K562 (cell line): ENCODE data around the gene LRRC75A. TPM values are rescaled to one million over a fixed set of nuclear protein-coding genes. Genes with fewer than 3 reads are reported as not detected.
A peak's percentile ranks its signal among the peaks of the same experiment; 100 is the strongest.

Source experiments
- ATAC-seq: fragments of 200-7000 bp; cut with Tn5 transposase; 3 replicates; pipeline ENCODE4 v1.9.1; 2020; ENCODE audit warnings: moderate library complexity
- BruUV-seq: library from RNA; stranded (reverse); fragments of 400-500 nt; replicated peaks from 2 replicates; lab custom pipeline; 2021; lab: Mats Ljungman, UMichigan
- CTCF ChIA-PET: fragments of 300-600 bp; formaldehyde crosslinking; extraction: SDS; loops from one replicate; lab custom pipeline; 2021; ENCODE audit warnings: low intra/inter-chr PET ratio; lab: Yijun Ruan, JAX
- POLR2A ChIA-PET: fragments of 300-600, 350-650 bp; sonication (Branson Sonifier 250); formaldehyde crosslinking; extraction: SDS; loops from one replicate; lab custom pipeline; 2021; ENCODE audit warnings: antibody characterized with exemption, inconsistent platforms; lab: Yijun Ruan, JAX
- DNase-seq, 4 experiments: peaks; one replicate each; pipeline versions ENCODE4 v3.0.0 to v3.0.0-alpha.2; 2011 to 2018; ENCODE audit warnings: low spot score in 3 of 4, mixed read lengths in 3 of 4; ENCODE audit errors: extremely low read depth in 1 of 4
- FAIRE-seq: peaks from 2 replicates; lab custom pipeline; 2011; peaks lifted over from hg19 to GRCh38; lab: Jason Lieb, UNC
- H2AFZ ChIP-seq: 2 replicates; pipeline ENCODE4 v1.6.0; 2011; ENCODE audit warnings: low read depth, low read length, control low read depth, inconsistent platforms
- H3K27ac ChIP-seq: fragments of 200-600 bp; 3 replicates; pipeline ENCODE4 v1.8.0; 2011; ENCODE audit warnings: low read depth, mild to moderate bottlenecking, control low read depth, inconsistent platforms, low read length, moderate library complexity, mixed read lengths; ENCODE audit errors: extremely low read depth
- H3K27me3 ChIP-seq, 2 experiments: fragments of 300-600 bp in 1 of 2; 2 replicates in 1 of 2; 3 replicates in 1 of 2; pipeline versions ENCODE4 v1.6.0 to v1.8.0; 2011; ENCODE audit warnings: inconsistent platforms in 2 of 2, low read length in 2 of 2, mild to moderate bottlenecking in 1 of 2, mixed read lengths in 1 of 2, moderate library complexity in 1 of 2; ENCODE audit not compliant: control insufficient read depth in 2 of 2, insufficient read depth in 2 of 2
- H3K36me3 ChIP-seq: fragments of 300-600 bp; 3 replicates; pipeline ENCODE4 v1.8.0; 2011; ENCODE audit warnings: mild to moderate bottlenecking, low read length, inconsistent platforms; ENCODE audit not compliant: control insufficient read depth, insufficient read depth
- H3K4me1 ChIP-seq, 2 experiments: fragments of 200-600 bp in 1 of 2; replicated peaks in 1 of 2; 2 replicates in 1 of 2; 3 replicates in 1 of 2; pipeline versions ENCODE4 v1.5.1 to v1.8.0; 2011; ENCODE audit warnings: inconsistent platforms in 2 of 2, low read length in 2 of 2, mild to moderate bottlenecking in 1 of 2, mixed read lengths in 1 of 2, moderate library complexity in 1 of 2; ENCODE audit not compliant: control insufficient read depth in 2 of 2, insufficient read depth in 2 of 2
- H3K4me2 ChIP-seq: 2 replicates; pipeline ENCODE4 v1.6.1; 2011; ENCODE audit warnings: low read length, control low read depth, inconsistent platforms, mixed read lengths; ENCODE audit not compliant: insufficient read depth
- H3K4me3 ChIP-seq: fragments of 200-600 bp; sonication (generic), shearing (Covaris generic); 2 replicates; pipeline ENCODE4 v1.5.1; 2016; ENCODE audit warnings: control low read depth, inconsistent platforms
- H3K79me2 ChIP-seq: fragments of 200-600 bp; 3 replicates; pipeline ENCODE4 v1.8.0; 2011; ENCODE audit warnings: low read length, inconsistent platforms; ENCODE audit not compliant: control insufficient read depth, insufficient read depth
- H3K9ac ChIP-seq, 2 experiments: 2 replicates each; pipeline versions ENCODE4 v1.6.0 to v1.6.1; 2011; ENCODE audit warnings: low read depth in 2 of 2, low read length in 2 of 2, control low read depth in 1 of 2, inconsistent platforms in 1 of 2, mild to moderate bottlenecking in 1 of 2, mixed read lengths in 1 of 2; ENCODE audit not compliant: insufficient read depth in 1 of 2
- H3K9me1 ChIP-seq: one replicate; pipeline ENCODE4 v1.6.0; 2011; ENCODE audit warnings: inconsistent platforms, mild to moderate bottlenecking, low read length, moderate library complexity; ENCODE audit not compliant: control insufficient read depth, insufficient read depth
- H3K9me3 ChIP-seq: replicated peaks from 2 replicates; pipeline ENCODE4 v1.5.1; 2011; ENCODE audit warnings: low read depth, low read length, inconsistent platforms; ENCODE audit not compliant: control insufficient read depth, insufficient read depth
- H4K20me1 ChIP-seq: replicated peaks from 2 replicates; pipeline ENCODE4 v1.6.1; 2011; ENCODE audit warnings: low read length, inconsistent platforms, mixed read lengths; ENCODE audit not compliant: control insufficient read depth, insufficient read depth
- EGR1 ChIP-seq: fragments of 450-650 bp; conservative IDR thresholded peaks from 2 replicates; pipeline ENCODE4 v1.6.1; 2017; ENCODE audit warnings: mild to moderate bottlenecking
- KLF1 ChIP-seq: fragments of 450-650 bp; IDR thresholded peaks from 2 replicates; pipeline ENCODE4 v1.6.1; 2016; ENCODE audit warnings: missing genetic modification characterization, missing compliant biosample characterization
- MYC ChIP-seq, 2 experiments: fragments of 250-450 bp in 1 of 2; sonication (Bioruptor Pico) in 1 of 2; IDR thresholded peaks; 2 replicates each; pipeline versions ENCODE4 v1.5.1 to v1.6.1; 2012 to 2021; ENCODE audit warnings: low read depth in 2 of 2, borderline replicate concordance in 1 of 2, improper control_type of control experiment in 1 of 2, low read length in 1 of 2, mild to moderate bottlenecking in 1 of 2, moderate library complexity in 1 of 2
- TAF7 ChIP-seq: fragments of 450-650 bp; IDR thresholded peaks from 2 replicates; pipeline ENCODE4 v1.6.1; 2016; ENCODE audit warnings: missing genetic modification characterization, missing compliant biosample characterization
- ZBTB33 ChIP-seq: sonication (generic); formaldehyde crosslinking; IDR thresholded peaks from 2 replicates; pipeline ENCODE4 v1.8.1; 2023; ENCODE audit warnings: mild to moderate bottlenecking, missing genetic modification reagents
- ZNF121 ChIP-seq: sonication (generic); formaldehyde crosslinking; conservative IDR thresholded peaks from 2 replicates; pipeline ENCODE4 v1.8.0; 2022; ENCODE audit warnings: missing genetic modification reagents
- WGBS: fragments of 100-300 bp; shearing (Covaris generic); methylation state at CpG from one replicate; pipeline ENCODE4 v1.1.6; 2016; ENCODE audit warnings: low coverage, mixed read lengths; ENCODE audit not compliant: insufficient coverage; ENCODE audit errors: missing lambda C conversion rate; 5-methylcytosine and 5-hydroxymethylcytosine counted together
- in situ Hi-C: fragments of 300-500 bp; cut with MboI; formaldehyde crosslinking; loops from 4 replicates; pipeline ENCODE4 v1.15.0; 2018; ENCODE audit warnings: inconsistent platforms, mixed read lengths
- intact Hi-C: fragments of 100-400 bp; cut with micrococcal nuclease; formaldehyde crosslinking; loops from 2 replicates; pipeline ENCODE4 v1.14.2; 2022
- polyA plus RNA-seq, 8 experiments: library from polyadenylated mRNA; depleted of rRNA in 4 of 8; stranded (reverse) in 5 of 8; unstranded in 3 of 8; fragments of >200 nt; fragmentation: Nextera tagmentation in 2 of 8; fragmentation: Illumina TruSeq in 1 of 8; extraction: Ambion mirVana in 2 of 8; extraction: Trizol in 1 of 8; gene quantifications; 2 replicates each; pipeline versions ENCODE4 v1.2.1 to v1.2.3, GENCODE V29; 2011 to 2014; ENCODE audit warnings: inconsistent platforms in 1 of 8, missing spikeins in 1 of 8
- total RNA-seq, 7 experiments: library from RNA; depleted of rRNA in 6 of 7; stranded (reverse); fragments of >200 nt in 6 of 7; fragmentation: Illumina TruSeq in 2 of 7; extraction: Trizol in 2 of 7; gene quantifications; 2 replicates each; pipeline versions ENCODE4 v1.2.1 to v1.2.3, GENCODE V29; 2011 to 2021; ENCODE audit warnings: low replicate concordance in 1 of 7

Gene LRRC75A
- total and polyA plus RNA-seq, 9 of the 15 experiments (the other 6 are each of a cell fraction or from before 2014, with no cell fraction given): 0.04 to 0.34 (median 0.08) TPM; not detected in 5

GRCh38 chr17:16406742-16407674 lies 85.0 kb downstream of the LRRC75A start:
- no peaks in the 10 kb centered on the region for H3K27me3 ChIP-seq
- no peaks in the 10 kb centered on the region for H3K9me3 ChIP-seq
- no peak overlapping the region for H3K4me2 ChIP-seq
- in situ Hi-C loops (no loop called here), intact Hi-C loops (no loop called here)
- no peak overlapping the region for H3K4me3 ChIP-seq
- H3K9me1 ChIP-seq: no peaks in the 10 kb centered on the region
- no peak for TF ChIP-seq KLF1 (tag)
- TF ChIP-seq EGR1: peak; percentile 29; the same call in 1 of the 2 replicates
- no peak for TF ChIP-seq MYC (IDR thresholded peaks at IDR 0.05; ENCODE audit: low read depth, low read length)
- no peak for TF ChIP-seq MYC (CRISPR knock-in tag; IDR thresholded peaks at IDR 0.05; ENCODE audit: borderline replicate concordance, low read depth)
- no peak for TF ChIP-seq TAF7 (tag)
- peak; percentile 57 for TF ChIP-seq ZNF121 (CRISPR knock-in tag)
- peak; percentile 74; the same call in 1 of the 2 replicates for TF ChIP-seq ZBTB33 (CRISPR knock-in tag)
- no peak overlapping the region for H3K9ac ChIP-seq
- DNase-seq: peak in 3 of 4 experiments; percentile 10 to 32 (median 26)
- H3K4me1 ChIP-seq: peaks cover 5 to 14% of the 10 kb centered on the region in 2 experiments; a peak in 4 of 5 replicates
- no peak overlapping the region for H2AFZ ChIP-seq
- 81% methylated on average over 18 of the region's 67 CpGs for WGBS
- no peak for FAIRE-seq
- no peak for ATAC-seq
- H3K79me2 ChIP-seq: no peaks in the 10 kb centered on the region
- no peak overlapping the region for H3K27ac ChIP-seq
- ChIA-PET POLR2A (no interaction called here), CTCF (no interaction called here)
- no TSS peak for BruUV-seq
- no peaks in the 10 kb centered on the region for H4K20me1 ChIP-seq
- H3K36me3 ChIP-seq: no peaks in the 10 kb centered on the region
